GM21529 (cell line): ENCODE measurements around the gene MB21D2.
"Not testable (repeated sequence)": the region's sequence is repeated elsewhere in the genome, so short reads cannot be mapped to it uniquely, and the experiment has no call there.

ENCODE experiments used
- ATAC-seq: cut with Tn5 transposase; IDR thresholded peaks from one replicate; pipeline ENCODE4 v1.9.1; 2021; ENCODE audit not compliant: unreplicated experiment

The MB21D2 gene

GRCh38 chr3:192862408-192863090 lies 55.1 kb downstream of the MB21D2 start:
- ATAC-seq: no peak

DNA sequence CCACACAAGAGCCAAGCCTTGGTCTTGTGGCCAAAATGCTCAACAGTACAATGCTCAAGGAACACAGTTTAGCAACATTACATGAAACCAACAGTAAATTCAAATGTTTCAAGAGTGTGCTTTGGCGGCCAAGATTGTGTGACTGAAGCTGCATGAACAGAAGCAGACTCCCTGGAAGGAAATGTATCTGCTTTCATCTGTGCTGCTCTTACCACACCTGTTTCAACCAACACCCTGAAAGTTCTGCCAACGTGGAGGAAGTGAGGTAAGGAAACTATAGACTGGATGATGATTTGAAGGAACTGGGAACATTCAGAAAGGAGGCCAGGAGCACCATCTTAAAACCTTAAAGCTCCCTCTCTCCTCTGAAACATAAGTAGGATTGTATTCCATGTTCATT lies 55.7 kb downstream of the MB21D2 start:
- peak; percentile 55 for ATAC-seq

DNA sequence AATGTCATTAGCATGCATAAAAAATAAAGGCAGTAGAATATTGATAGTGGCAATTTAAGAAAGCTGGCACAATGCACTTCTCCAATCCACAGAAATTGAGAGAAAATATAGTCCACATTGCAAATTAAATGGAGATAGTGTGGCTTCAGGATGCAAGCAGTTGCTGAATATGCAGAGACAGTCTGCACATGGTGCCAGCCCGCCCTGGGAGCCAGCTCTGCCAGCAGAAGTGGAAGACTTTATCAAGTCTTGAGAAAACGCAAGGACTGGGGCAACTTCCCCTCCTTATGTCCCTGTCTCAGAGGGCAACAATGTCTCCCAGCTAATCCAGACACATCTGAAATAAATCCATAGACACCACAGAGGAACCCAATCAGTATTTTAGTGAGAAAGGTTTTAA lies 57.2 kb downstream of the MB21D2 start:
- no peak for ATAC-seq

DNA sequence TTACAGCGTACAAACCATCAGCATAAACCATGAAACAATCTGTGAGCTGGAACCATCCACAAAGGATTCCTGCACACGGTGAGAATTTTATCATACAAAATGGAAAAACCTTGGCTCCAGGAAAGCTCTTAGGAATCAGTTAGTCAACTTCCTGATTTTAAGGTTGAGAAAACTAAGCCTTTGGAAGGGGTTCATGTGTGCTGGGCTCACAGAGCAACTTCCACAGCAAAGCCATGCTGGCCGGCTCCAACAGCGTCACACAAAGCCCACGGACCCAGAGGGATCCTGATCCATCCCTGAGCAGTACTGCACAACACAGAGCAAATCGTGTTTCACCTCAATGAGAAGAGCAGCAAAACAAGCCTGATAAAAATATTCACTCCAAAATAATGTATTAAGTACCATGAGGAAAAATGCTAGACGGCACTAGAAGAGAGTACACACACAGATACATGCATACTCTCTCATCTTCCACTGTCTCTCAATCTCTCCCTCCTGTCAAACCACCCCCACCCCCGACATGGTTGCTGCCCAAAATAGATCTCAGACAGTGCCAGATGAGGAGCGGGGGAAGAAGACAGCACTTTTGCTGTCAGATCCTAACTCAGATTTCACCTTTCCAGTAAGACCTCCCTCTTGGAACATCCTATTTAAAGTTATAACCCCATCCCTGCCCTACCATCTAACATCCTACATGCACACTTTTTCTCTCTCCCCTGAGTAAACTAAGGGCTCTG lies 58.6 kb downstream of the MB21D2 start:
- ATAC-seq: no peak

DNA sequence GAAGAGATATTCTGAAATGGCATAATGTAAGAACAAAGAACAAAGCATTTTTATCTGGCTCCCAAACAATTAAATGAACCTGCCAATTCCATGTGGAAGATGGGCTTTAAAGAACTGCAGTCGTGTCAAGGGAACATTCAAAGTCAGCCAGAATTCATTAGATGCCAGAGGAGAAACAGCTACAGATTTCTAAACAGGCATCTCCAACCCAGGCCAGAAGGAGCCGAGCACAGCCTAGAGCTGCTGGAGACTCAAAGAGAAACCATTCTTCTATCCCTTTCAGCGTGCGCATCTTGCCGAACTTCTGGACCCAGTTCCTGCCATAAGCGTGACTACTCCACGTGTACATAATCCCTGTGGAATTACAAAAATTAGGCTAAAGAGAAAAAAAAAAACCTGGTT lies 60.4 kb downstream of the MB21D2 start:
- no peak for ATAC-seq

DNA sequence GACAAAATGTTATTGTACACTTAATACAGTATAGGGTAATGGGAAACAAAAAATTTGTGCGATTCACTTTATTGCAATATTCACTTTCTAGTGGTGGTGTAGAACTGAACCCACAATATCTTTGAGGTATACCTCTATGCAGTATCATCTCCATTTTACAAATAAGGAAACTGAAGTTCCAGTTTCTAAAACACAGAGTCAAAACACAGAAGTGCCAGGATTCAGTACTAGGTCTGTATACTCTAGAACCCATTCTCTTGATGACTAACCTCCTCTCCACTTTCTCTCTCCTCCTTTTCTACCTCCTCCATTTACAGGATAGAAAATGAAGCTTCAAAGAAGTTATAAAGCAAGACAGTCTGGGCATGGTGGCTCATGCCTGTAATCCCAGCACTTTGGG lies 62.2 kb downstream of the MB21D2 start:
- ATAC-seq: no peak

GRCh38 chr3:192851821-192852372 lies 65.8 kb downstream of the MB21D2 start:
- peak; percentile 34 for ATAC-seq

GRCh38 chr3:192850451-192850981 lies 67.1 kb downstream of the MB21D2 start:
- ATAC-seq: peak; percentile 58

- ATAC-seq: not testable (repeated sequence)
Measured at GRCh38 chr3:192849821-192850220, 67.8 kb downstream of the MB21D2 start.

- peak; percentile 29 for ATAC-seq
Measured at GRCh38 chr3:192848371-192849233, 69.1 kb downstream of the MB21D2 start.

DNA sequence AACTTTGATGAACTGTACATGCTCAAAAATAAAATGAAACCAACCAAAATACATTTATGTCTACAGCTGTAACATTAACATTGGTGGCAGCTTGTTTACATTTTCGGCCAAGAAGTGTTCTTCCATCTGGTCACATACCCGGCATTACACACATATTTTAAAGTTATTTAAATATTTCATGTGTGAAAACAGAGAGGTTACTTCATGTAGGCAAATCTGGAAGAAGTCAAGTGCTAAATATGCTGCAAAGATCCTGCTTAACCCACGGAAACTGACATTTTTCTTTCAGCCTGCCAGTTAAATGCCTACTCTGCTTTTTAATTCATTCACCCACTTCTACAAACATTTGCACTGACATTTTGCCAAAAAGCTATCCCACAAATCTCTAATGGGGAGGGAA lies 69.7 kb downstream of the MB21D2 start:
- no peak for ATAC-seq

GRCh38 chr3:192845526-192845855 lies 72.2 kb downstream of the MB21D2 start:
- ATAC-seq: no peak

DNA sequence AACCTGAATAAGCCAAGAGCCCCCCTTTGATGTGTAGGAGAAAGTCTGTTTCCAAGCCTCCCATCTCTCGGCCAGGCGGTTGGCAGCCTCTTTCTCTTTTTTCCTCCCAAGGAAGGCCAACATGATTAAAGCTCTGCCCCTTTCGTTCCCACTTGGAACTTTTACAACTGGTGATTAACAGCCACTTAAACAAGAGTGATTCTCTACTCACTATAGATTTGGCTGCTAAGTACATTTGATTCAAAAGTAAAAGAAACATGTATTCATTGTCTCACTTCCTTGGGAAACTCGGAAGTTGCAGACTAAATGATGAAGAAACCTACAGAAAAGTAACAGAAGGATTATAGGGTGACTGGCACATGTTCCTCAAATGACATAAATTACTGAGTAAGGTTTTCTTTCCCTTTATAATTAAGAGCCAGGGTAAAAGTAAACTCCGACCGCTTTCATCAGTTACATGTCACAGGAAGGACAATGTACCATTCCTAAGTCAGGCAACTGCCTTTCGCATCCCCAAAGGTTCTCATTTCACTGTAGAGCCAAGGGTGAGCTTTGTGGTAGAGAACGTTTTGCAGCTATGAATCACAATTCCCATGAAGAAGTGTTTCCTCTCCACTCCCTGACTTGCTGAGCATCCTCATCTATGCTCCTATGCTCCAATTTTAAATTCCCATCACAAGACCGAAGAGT lies 72.7 kb downstream of the MB21D2 start:
- no peak for ATAC-seq

DNA sequence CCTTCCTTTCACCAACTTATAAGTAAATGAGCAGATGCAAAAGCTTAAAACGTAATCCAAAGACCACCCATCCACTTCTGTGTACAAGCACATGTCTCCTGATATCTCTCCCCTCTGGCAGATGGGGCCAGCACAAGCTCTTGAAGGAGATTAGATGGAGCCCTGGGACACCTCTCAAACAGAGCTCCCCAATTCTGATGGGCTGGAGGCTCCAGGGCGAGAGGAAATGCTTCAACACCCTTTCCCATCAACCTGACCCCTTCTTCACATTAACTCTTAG lies 73.2 kb downstream of the MB21D2 start:
- ATAC-seq: no peak

- ATAC-seq: no peak
Measured at GRCh38 chr3:192843723-192844485, 73.8 kb downstream of the MB21D2 start.

GRCh38 chr3:192843119-192843518 lies 74.5 kb downstream of the MB21D2 start:
- no peak for ATAC-seq

DNA sequence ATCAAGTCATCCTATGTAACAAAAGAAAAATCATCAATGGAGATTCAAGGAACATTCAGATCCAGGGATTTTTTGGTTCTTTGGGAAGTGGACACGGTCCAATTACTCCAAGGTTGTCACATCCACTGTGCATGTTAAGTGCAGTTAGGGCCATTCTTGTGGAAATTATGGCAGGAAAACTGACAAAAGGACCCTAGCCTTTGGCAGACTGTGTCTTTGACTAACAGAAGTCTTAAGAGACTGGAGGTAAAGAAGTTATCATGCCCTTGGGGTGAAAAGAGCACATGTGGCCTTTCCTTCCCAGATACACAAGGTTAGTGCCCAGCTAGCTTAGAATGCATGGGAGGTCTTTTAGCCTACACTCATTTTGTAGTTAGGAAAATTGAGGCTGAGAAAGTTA lies 74.9 kb downstream of the MB21D2 start:
- ATAC-seq: no peak

GRCh38 chr3:192842138-192842537 lies 75.5 kb downstream of the MB21D2 start:
- ATAC-seq: no peak

- ATAC-seq: no peak
Measured at GRCh38 chr3:192841428-192841827, 76.2 kb downstream of the MB21D2 start.

GRCh38 chr3:192840143-192840836 lies 77.4 kb downstream of the MB21D2 start:
- peak; percentile 33 for ATAC-seq
